ENCODE results near the gene SLC13A4. TPM values are rescaled to one million over a fixed set of nuclear protein-coding genes. Genes with fewer than 3 reads are reported as not detected.

Gene SLC13A4
- total and polyA plus RNA-seq, 2 donors (not counting 3 experiments of a cell fraction or from before 2014, with no cell fraction given), result not detected

- H3K9ac ChIP-seq (replicated peaks; ENCODE audit: extremely low read depth, insufficient read depth, low read length), result no peak overlapping the region
- FAIRE-seq, result no peak
- dilution Hi-C loops (cut with MboI; ENCODE audit: extremely low pct_ligation_motif_present, low sequenced_read_pairs), result no loop called here
- no peaks in the 10 kb centered on the region for H3K9me3 ChIP-seq (replicated peaks; ENCODE audit: control insufficient read depth, insufficient read depth, low read length)
- peaks cover 16% of the 10 kb centered on the region for H3K4me1 ChIP-seq (ENCODE audit: control insufficient read depth, extremely low read depth, insufficient read depth, low read length)
- CTCF ChIA-PET, result no interaction called here
- H3K27me3 ChIP-seq (ENCODE audit: control insufficient read depth in 2 of 2, insufficient read depth in 2 of 2, low read length in 2 of 2), result no peaks in the 10 kb centered on the region
- no peak overlapping the region for H3K4me3 ChIP-seq (replicated peaks in 1 of 3; ENCODE audit: insufficient read depth in 1 of 3, low read depth in 1 of 3, low read length in 3 of 3)
- no peaks in the 10 kb centered on the region for H3K36me3 ChIP-seq (ENCODE audit: control insufficient read depth in 2 of 2, extremely low read depth in 1 of 2, insufficient read depth in 2 of 2, low read length in 2 of 2)
- DNase-seq (ENCODE audit: low read depth, low spot score), result no peak
- no peaks in the 10 kb centered on the region for H4K20me1 ChIP-seq (replicated peaks; ENCODE audit: control insufficient read depth, extremely low read depth, insufficient read depth, low read length)
- no TSS peak for BruUV-seq (replicated peaks)
- H3K9me1 ChIP-seq (replicated peaks; ENCODE audit: control insufficient read depth, extremely low read depth, insufficient read depth, low read length), result no peaks in the 10 kb centered on the region
- no peak overlapping the region for H3K4me2 ChIP-seq (ENCODE audit: insufficient read depth, low read length)
- intact Hi-C loops (cut with micrococcal nuclease), result no loop called here
- POLR2A ChIA-PET, result no interaction called here
- no peak overlapping the region for H2AFZ ChIP-seq (ENCODE audit: low read depth, low read length)
- no peak overlapping the region for H3K27ac ChIP-seq (ENCODE audit: insufficient read depth, low read depth, low read length)
- no peaks in the 10 kb centered on the region for H3K79me2 ChIP-seq (ENCODE audit: control insufficient read depth, insufficient read depth, low read length)
- TF ChIP-seq MAX (IDR thresholded peaks at IDR 0.05; ENCODE audit: insufficient read depth, insufficient read length) (no peak), GATA2 (IDR thresholded peaks at IDR 0.05; ENCODE audit: insufficient read depth, insufficient read length, low read depth, low read length) (no peak), JUN (IDR thresholded peaks at IDR 0.05; ENCODE audit: borderline replicate concordance, insufficient read depth, insufficient read length, low read depth) (no peak), POLR2AphosphoS5 (IDR thresholded peaks at IDR 0.05; ENCODE audit: insufficient read depth, low read depth, low read length) (no peak), MYC (IDR thresholded peaks at IDR 0.05; ENCODE audit: low read depth, low read length) (no peak)
Observed at GRCh38 chr7:135708041-135708440, 19.9 kb downstream of the SLC13A4 start.

- Histone ChIP-seq H3K27ac (ENCODE audit: insufficient read depth, low read depth, low read length) (no peak overlapping the region), H3K4me1 (ENCODE audit: control insufficient read depth, extremely low read depth, insufficient read depth, low read length) (peaks cover 11% of the 10 kb centered on the region), H3K4me3 (replicated peaks in 1 of 3; ENCODE audit: insufficient read depth in 1 of 3, low read depth in 1 of 3, low read length in 3 of 3) (no peak overlapping the region), H4K20me1 (replicated peaks; ENCODE audit: control insufficient read depth, extremely low read depth, insufficient read depth, low read length) (no peaks in the 10 kb centered on the region), H3K4me2 (ENCODE audit: insufficient read depth, low read length) (no peak overlapping the region), H3K36me3 (ENCODE audit: control insufficient read depth in 2 of 2, extremely low read depth in 1 of 2, insufficient read depth in 2 of 2, low read length in 2 of 2) (no peaks in the 10 kb centered on the region), H3K9me3 (replicated peaks; ENCODE audit: control insufficient read depth, insufficient read depth, low read length) (no peaks in the 10 kb centered on the region), H3K9me1 (replicated peaks; ENCODE audit: control insufficient read depth, extremely low read depth, insufficient read depth, low read length) (no peaks in the 10 kb centered on the region), H3K27me3 (ENCODE audit: control insufficient read depth in 2 of 2, insufficient read depth in 2 of 2, low read length in 2 of 2) (no peaks in the 10 kb centered on the region), H3K79me2 (ENCODE audit: control insufficient read depth, insufficient read depth, low read length) (no peaks in the 10 kb centered on the region), H3K9ac (replicated peaks; ENCODE audit: extremely low read depth, insufficient read depth, low read length) (no peak overlapping the region), H2AFZ (ENCODE audit: low read depth, low read length) (peak overlapping the region; percentile 19)
- dilution Hi-C loops (cut with MboI; ENCODE audit: extremely low pct_ligation_motif_present, low sequenced_read_pairs) (no loop called here), intact Hi-C loops (cut with micrococcal nuclease) (no loop called here)
- BruUV-seq (replicated peaks), result no TSS peak
- DNase-seq (ENCODE audit: low read depth, low spot score) (no peak), FAIRE-seq (peak; percentile 33)
- TF ChIP-seq EZH2 (IDR thresholded peaks at IDR 0.05; ENCODE audit: borderline replicate concordance, low read depth, low read length, severe bottlenecking) (no peak), MYC (IDR thresholded peaks at IDR 0.05; ENCODE audit: low read depth, low read length) (no peak), CTCF (IDR thresholded peaks at IDR 0.05; ENCODE audit: extremely low read depth in 1 of 2, insufficient read depth in 1 of 2, low read depth in 1 of 2, low read length in 2 of 2) (no peak), JUN (IDR thresholded peaks at IDR 0.05; ENCODE audit: borderline replicate concordance, insufficient read depth, insufficient read length, low read depth) (no peak), GATA2 (IDR thresholded peaks at IDR 0.05; ENCODE audit: insufficient read depth, insufficient read length, low read depth, low read length) (no peak)
- ChIA-PET CTCF (no interaction called here), POLR2A (no interaction called here)
Observed at GRCh38 chr7:135707570-135707966, 20.4 kb downstream of the SLC13A4 start.
